NCI-H82 (cell line): ENCODE data around the gene CYP27B1.
A peak's percentile ranks its signal among the peaks of the same experiment; 100 is the strongest.

ENCODE experiments used
- DNase-seq: peaks from one replicate; lab custom pipeline; 2025; lab: John Stamatoyannopoulos, UW

Gene CYP27B1

GRCh38 chr12:57751788-57752667 lies 14.8 kb downstream of the CYP27B1 start, which contains the start of gene CDK4:
Gene CDK4, minus strand, starts transcription at chr12:57752310. Its CDS starts 593 bp downstream, at chr12:57751717.
- peak; percentile 100 for DNase-seq

DNA sequence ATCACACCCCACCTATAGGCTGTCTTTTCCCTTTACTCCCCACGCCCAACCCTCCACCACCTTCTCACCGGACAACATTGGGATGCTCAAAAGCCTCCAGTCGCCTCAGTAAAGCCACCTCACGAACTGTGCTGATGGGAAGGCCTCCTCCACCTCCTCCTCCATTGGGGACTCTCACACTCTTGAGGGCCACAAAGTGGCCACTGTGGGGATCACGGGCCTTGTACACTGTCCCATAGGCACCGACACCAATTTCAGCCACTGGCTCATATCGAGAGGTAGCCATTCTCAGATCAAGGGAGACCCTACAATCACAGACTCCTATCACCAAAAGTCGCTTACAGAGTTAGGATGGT lies 15.5 kb downstream of the CYP27B1 start:
- DNase-seq, result no peak

DNA sequence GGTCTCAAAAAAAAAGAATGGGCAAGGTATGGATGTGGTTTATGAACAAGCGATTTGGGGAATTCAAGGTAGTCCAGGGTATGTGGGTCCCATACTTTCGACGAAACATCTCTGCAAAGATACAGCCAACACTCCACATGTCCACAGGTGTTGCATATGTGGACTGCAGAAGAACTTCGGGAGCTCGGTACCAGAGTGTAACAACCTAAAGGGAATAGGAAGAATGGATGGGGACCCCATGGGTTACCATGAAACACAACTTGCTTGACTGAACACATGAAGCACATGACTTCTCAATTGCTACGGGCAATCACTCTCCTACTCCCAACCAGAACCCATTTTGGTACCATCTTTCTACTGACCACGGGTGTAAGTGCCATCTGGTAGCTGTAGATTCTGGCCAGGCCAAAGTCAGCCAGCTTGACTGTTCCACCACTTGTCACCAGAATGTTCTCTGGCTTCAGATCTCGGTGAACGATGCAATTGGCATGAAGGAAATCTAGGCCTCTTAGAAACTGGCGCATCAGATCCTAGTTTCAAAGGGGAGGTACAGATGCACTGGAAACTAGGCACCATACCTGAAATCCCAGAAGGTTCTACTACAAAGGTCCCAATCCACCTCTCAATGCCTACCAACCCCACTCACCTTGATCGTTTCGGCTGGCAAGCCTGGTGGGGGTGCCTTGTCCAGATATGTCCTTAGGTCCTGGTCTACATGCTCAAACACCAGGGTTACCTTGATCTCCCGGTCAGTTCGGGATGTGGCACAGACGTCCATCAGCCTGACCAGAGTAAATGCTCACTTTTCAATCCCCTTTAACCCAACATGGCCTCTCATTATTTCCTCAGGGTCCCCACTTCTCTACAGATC lies 16.1 kb downstream of the CYP27B1 start:
- DNase-seq, result no peak

DNA sequence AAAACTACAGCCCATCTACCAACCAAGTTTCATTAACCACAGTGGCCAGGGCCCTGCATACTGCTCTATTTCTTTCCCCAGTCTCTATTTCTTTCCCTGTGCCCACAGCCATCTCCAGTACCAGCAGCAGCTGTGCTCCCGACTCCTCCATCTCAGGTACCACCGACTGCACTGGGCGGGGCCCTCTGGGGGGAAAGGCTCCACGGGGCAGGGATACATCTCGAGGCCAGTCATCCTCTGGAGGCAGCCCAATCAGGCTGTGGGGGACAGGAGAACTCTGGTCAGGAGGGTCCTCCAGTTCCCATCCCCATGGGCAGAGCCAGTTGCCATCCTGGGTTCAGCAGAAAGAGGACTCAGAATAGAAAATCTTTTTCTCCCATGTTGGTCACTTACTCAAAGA lies 17.8 kb downstream of the CYP27B1 start:
- no peak for DNase-seq

DNA sequence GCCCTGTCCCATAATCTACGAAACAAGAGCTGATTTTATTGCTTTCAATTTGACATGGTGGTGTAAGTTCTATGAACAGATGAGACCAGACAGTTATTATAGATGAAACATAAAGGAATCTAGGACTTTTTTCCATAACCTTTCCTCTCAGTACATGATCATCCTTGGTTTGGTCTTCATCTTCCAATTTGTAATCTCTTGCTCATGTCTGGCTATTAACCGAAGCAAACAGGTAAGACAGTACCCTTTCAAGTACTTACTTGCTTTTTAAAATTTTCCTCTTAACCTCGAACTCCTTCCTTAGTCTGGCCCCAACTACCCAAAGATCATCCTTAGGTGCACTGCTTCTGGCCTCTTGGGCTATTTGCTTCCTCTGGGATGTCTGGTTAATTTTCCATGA lies 20.9 kb downstream of the CYP27B1 start:
- no peak for DNase-seq

DNA sequence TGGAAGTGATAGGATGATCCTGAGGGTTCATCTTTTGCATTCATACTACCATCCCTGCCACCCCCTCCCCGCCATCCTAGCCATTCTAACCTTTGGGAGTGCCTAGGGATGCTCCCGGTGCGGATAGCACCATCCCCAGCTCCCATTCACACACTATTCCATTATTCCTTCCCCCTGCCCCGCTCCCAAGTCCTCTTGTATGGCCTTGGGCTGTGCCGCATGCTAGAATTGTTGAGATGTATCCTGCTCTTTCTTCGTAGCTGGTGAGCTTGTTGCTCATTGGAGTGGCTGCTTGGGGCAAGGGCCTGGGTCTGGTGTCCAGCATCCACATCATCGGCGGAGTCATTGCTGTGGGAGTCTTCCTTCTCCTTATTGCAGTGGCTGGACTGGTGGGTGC lies 21.4 kb downstream of the CYP27B1 start:
- DNase-seq, result no peak

DNA sequence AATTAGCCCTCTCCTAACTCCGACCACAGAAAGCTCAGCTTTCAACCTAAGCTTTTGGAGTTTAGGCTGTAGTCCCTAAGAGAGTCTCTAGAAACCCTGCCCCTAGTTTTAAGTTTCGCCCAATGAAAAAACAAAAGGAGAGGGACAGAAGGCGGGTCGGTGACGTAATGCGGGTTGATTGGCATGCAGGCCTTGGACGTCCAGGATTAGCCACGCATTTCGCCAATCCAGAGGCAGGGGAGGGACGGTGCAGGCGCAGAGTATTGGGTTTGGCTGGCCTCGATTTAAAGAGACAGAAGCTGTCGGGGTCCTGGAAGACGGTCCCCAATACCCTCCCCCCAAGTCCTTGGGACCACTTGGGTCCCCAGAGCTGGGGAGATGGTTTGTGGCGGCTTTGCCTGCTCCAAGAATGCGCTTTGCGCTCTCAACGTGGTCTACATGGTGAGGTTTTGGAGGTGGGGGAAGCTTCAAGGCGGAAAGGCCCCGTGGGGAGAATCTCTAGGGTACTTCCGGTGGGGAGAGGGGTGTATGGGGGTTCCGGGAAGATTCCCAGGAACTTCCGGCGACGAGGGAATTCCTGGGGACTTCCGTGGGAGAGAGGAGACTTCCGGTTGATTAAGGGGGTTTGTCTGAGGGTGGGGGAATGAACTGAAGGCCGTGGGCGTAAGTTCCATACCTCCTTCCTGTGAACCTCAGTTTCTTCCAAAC lies 21.9 kb downstream of the CYP27B1 start, which contains the start of gene TSPAN31:
Gene TSPAN31, plus strand, starts transcription at position 263 of the 708 bp plus-strand sequence. Its CDS starts 116 bp downstream, at position 379.
- DNase-seq, result peak; percentile 100

GRCh38 chr12:57744194-57744776 lies 22.6 kb downstream of the CYP27B1 start:
- DNase-seq, result no peak

DNA sequence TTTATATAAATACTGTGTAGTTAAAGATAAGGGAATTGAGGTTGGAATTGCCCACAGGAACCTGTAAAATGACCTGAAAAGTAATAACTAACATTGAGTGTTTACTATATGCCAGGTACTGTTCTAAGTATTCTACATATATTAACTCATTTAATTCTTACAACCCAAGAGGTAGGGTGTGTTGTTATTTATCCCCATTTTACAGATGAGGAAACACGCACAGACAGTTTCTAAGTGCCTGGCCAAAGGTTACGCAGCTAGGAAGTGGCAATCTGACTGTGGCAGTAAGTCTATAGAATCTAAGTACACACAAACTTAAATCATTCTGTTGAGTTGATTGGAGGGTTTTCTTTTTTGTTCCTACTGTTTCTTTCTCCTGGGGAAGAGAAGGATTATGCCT lies 23.1 kb downstream of the CYP27B1 start:
- no peak for DNase-seq

DNA sequence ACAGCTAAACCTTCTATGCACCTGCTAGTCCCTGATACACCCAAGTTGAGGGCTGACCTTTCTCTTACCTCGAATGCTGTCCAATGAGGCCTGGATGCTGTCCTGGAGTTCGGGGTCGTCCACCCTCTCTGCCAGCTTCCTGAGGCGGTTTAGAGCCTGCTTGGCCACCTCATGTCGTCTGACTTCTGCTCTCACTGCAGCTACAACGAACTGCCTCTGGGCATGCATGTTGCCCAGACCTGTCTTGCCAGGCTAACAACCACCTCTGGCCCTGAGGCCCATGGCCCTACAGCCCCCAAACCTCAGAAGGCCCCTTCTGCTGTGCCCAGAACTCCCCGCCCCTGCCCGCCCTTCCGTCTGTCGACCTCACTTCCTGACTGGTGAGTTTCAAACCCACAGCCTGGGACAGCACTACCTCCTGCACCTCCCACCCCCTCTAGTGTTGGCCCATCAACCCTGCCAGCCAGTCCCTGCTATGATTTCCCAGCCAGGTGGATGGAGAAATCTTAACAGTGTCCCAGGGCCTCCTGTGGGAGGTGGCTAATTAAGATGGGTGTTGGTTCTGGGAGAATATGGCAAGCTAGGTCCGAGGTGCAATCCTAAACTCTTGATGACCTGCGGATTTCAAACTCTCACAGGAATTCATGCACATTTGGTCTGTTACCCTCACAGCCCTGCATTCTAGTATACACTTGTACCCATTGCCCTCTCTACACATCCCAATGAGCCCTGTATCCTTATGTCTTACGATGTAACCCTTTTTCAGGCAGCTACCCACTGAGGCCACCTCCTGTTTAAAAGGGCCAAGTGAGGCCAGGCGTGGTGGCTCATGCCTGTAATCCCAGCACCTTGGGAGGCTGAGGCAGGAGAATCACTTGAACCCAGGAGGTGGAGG lies 24.8 kb downstream of the CYP27B1 start:
- DNase-seq, result no peak

GRCh38 chr12:57741413-57741789 lies 25.5 kb downstream of the CYP27B1 start:
- DNase-seq, result no peak

- DNase-seq, result no peak
These were observed 26.0 kb downstream of the CYP27B1 start for GRCh38 chr12:57740656-57741412.

DNA sequence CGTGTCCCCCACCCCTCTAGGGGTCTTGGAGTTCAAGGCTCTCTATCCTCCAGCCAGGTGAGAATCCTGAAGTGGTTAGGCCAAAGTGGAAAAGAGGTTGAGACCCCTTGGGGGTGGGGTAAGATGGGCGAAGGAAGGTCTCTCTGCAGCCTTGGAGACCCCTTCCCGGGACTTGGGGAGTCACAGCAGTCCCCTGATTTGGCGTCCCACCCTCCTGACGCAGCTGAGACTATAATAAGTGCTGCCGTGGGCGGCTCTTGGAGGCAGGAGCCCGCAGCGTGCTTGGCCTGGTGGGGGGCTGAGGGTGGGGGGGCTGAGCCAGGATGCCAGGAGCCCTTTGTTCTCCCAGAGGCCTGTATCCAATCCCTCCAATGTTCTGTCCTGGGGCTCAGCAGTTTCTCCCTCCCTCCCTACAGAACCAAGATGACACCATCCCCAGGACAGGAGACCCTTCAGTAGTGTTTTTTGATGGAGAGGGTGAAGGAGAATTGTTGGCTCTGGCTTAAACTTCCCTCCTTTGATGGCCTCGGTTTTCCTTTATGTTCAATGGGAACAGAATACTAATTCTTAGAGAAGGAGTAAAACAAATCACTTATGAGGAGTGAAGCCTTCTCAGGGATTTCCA lies 26.9 kb downstream of the CYP27B1 start:
- DNase-seq, result no peak

DNA sequence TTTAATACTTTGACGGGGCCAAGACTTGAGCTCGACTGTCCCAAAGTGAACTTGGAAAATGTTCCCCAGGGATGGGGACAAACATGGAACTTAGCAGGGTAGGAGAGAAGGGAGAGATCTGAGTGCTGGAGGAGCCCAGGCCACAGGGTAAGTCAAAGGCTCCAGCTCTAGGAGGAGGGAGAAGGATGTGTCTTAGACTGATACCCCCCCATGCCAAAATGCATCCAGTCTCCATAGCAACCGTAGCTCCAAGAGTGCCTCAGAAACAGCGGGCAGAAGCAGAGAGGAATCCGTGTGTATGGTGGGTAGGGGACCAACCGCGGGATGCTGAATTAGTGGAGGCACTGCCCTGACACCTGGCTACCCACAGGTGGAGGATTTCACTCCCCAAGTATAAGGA lies 27.5 kb downstream of the CYP27B1 start:
- no peak for DNase-seq

DNA sequence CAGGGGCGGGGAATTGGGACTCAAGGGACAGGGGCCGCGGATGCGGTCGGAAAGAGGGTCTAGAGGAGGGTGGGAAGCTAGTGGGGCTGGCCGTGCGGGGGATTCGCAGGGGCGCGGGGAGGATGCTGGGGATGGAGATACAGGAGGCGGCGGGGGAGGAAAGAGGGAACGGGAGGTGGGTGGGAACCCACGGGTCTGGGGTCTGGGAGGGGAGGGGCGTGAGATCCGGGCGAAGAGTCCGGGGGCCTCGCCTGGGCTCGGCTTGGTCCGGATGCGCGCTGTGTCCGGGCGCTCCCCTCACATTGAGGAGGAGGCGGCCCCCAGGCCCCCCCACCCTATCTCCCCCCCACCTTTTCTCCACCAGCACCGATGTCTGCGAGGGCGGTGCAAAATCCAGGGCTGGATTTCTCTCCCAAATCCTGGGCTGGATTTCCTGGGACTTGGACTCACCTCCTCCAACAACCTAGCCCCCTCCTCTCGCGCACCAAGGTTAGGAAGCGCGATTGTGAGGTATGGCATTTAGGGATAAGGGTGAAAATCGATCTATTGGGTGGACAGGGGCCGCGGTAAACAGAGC lies 28.1 kb downstream of the CYP27B1 start, which contains the start of gene AGAP2:
Gene AGAP2, minus strand, starts transcription at position 82 of the 577 bp plus-strand sequence. CDS start 496 bp downstream, outside the sequence.
- peak; percentile 77 for DNase-seq

DNA sequence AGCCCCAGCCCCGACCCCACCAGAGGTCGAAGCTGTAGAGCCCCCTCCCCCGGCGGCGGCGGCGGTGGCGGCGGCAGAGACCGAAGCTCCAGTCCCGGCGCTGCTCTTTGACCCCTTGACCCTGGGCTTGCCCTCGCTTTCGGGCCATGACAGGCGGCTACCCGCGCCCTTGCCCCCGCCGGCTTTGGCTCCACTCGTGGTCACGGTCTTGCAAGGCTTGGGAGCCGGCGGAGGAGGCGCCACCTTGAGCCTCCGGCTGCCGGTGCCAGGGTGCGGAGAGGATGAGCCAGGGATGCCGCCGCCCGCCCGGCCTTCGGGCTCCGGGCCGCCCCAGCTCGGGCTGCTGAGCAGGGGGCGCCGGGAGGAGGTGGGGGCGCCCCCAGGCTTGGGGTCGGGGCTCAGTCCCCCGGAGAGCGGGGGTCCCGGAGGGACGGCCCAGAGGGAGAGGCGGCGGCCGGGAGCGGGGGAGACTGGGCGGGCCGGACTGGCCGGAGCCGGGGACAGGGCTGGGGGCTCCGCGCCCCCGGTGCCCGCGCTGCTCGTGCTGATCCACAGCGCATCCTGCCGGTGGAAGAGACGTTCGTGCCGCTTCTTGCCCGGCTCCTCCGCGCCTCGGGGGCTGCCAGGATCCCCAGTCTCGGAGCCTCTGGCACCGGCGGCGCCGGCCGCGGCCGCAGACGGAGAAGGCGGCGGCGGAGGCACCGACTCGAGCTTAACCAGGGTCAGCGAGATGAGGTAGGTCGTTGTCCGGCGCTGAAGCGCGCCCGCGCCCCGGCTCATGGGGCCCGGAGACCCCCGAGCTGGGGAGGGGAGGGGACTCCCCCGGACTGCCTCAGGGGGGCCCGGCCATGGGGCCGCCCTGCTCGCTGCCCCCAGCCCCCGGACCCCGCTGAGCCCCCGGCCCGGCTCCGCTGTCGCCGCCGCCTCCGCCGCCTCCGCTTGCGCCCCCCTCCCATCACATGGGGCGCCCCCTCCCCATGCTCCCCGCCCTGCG lies 29.1 kb downstream of the CYP27B1 start:
- peak; percentile 50 for DNase-seq

- no peak for DNase-seq
These were observed 30.0 kb downstream of the CYP27B1 start for GRCh38 chr12:57736741-57737466.
